ENCODE results near the gene POLR2J.

Gene POLR2J

DNA sequence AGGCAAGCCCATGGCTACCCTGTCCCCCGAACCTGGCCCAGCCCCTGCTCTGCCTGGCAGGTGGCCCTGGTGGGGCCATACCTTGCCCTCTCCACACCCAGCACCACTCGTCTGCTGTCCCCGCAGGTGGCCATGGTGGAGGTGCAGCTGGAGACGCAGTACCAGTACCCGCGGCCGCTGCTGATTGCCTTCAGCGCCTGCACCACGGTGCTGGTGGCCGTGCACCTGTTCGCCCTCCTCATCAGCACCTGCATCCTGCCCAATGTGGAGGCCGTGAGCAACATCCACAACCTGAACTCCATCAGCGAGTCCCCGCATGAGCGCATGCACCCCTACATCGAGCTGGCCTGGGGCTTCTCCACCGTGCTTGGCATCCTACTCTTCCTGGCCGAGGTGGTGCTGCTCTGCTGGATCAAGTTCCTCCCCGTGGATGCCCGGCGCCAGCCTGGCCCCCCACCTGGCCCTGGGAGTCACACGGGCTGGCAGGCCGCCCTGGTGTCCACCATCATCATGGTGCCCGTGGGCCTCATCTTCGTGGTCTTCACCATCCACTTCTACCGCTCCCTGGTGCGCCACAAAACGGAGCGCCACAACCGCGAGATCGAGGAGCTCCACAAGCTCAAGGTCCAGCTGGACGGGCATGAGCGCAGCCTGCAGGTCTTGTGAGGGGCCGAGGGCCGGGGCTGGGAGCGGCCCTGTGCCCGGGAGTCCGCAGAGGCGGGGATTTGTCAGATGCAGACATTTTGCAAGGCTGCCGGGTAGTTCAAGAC lies 32.1 kb downstream of the POLR2J start:
- H3K27ac ChIP-seq (ENCODE audit: low read length) = no peak overlapping the region
- H3K9me3 ChIP-seq (ENCODE audit: control insufficient read depth, low read depth, low read length) = no peaks in the 10 kb centered on the region
- no peak overlapping the region for H3K4me3 ChIP-seq (ENCODE audit: low read length)
- peaks cover 9% of the 10 kb centered on the region for H3K36me3 ChIP-seq (ENCODE audit: control insufficient read depth, low read depth, low read length)
- H3K4me1 ChIP-seq (ENCODE audit: control insufficient read depth, low read depth, low read length) = peaks cover 8% of the 10 kb centered on the region
- H3K27me3 ChIP-seq (ENCODE audit: control insufficient read depth, insufficient read depth, low read length) = no peaks in the 10 kb centered on the region
- H3K9ac ChIP-seq (ENCODE audit: low read length) = no peak overlapping the region

DNA sequence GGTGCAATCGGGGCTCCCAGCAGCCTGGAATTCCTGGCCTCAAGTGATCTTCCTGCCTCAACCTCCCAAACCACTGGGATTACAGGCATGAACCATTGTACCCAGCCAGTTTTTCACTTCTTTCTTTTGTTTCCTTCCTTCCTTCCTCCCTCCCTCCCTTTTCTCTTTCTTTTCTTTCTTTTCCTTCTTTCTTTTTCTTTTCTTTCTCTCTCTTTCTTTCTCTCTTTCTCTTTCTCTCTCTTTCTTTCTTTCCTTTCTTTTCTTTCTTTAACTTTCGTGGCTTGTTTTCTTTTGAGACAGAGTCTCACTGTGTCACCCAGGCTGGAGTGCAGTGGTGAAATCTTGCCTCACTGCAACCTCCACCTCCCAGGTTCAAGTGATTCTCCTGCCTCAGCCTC lies 33.0 kb downstream of the POLR2J start:
- H3K36me3 ChIP-seq (ENCODE audit: control insufficient read depth, low read depth, low read length) = peaks cover 9% of the 10 kb centered on the region
- H3K27ac ChIP-seq (ENCODE audit: low read length) = no peak overlapping the region
- no peaks in the 10 kb centered on the region for H3K27me3 ChIP-seq (ENCODE audit: control insufficient read depth, insufficient read depth, low read length)
- no peak overlapping the region for H3K9ac ChIP-seq (ENCODE audit: low read length)
- no peaks in the 10 kb centered on the region for H3K9me3 ChIP-seq (ENCODE audit: control insufficient read depth, low read depth, low read length)
- H3K4me1 ChIP-seq (ENCODE audit: control insufficient read depth, low read depth, low read length) = peaks cover 6% of the 10 kb centered on the region
- H3K4me3 ChIP-seq (ENCODE audit: low read length) = no peak overlapping the region

DNA sequence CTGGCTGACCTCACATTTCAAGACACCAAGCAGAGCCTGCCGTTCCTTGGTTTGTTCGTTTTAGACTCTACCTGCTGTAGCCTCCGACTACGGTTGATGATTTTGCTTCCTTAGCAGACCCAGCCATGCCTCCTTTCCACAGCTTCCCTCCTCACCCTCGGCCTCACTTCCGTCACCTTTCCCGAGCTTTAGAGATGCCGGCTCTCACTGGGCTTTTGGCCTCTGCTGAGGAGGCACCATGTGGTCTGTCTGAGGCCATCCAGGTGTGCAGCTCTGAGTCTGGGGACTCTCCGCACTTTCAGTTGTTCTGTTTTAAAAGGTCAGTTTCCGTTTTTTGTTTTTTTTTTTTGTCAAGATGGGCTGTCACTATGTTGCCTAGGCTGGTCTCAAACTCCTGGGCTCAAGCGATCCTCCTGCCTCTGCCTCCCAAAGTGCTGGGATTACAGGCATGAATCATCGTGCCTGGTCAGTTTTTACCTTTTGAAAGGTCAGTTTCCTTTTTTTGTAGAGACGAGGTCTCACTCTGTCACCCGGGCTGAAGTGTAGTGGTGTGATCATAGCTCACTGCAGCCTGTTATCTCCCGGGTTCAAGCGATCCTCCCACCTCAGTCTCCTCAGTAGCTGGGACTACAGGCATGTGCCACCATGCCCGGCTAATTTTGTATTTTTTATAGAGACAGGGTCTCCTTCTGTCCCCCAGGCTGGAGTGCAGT lies 33.6 kb downstream of the POLR2J start:
- no peaks in the 10 kb centered on the region for H3K27me3 ChIP-seq (ENCODE audit: control insufficient read depth, insufficient read depth, low read length)
- H3K36me3 ChIP-seq (ENCODE audit: control insufficient read depth, low read depth, low read length) = peaks cover 9% of the 10 kb centered on the region
- H3K4me1 ChIP-seq (ENCODE audit: control insufficient read depth, low read depth, low read length) = peaks cover 6% of the 10 kb centered on the region
- no peak overlapping the region for H3K27ac ChIP-seq (ENCODE audit: low read length)
- H3K4me3 ChIP-seq (ENCODE audit: low read length) = no peak overlapping the region
- H3K9me3 ChIP-seq (ENCODE audit: control insufficient read depth, low read depth, low read length) = no peaks in the 10 kb centered on the region
- no peak overlapping the region for H3K9ac ChIP-seq (ENCODE audit: low read length)

DNA sequence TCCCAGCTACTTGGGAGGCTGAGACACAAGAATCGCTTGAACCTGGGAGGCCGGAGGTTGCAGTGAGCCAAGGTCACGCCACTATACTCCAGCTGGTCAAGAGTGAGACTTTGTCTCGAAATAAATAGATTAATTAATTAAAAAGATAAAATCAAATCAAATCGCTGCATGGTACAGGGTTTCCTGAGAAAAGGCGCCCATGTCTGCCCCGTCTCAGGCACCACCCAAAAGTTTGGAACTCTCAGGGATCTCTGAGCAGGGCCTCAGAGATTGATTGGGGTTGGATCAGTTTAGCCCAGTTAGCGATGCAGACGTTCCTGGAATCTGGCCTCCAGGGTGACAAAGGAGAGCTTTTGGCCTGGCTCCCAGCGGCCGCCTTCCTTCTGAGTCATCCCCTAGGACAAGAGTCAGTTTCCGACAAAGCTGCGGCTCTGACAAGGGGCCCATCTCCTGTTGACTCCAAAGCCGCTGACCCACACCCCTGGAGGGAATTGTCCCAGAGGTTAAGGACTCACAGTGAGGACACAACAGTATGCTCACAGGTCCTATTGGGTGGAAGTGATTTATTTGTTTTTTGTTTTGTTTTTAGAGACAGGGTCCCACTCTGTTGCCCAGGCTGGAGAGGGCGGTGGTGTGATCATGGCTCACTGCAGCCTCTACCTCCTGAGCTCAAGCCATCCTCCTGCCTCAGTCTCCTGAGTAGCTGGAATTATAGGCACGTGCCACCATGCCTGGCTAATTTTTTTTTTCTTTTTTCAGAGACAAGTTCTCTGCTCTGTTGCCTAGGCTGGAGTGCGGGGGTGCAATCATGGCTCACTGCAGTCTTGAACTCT lies 38.5 kb downstream of the POLR2J start:
- H3K27ac ChIP-seq (ENCODE audit: low read length) = no peak overlapping the region
- H3K4me3 ChIP-seq (ENCODE audit: low read length) = no peak overlapping the region
- no peak overlapping the region for H3K9ac ChIP-seq (ENCODE audit: low read length)
- no peaks in the 10 kb centered on the region for H3K9me3 ChIP-seq (ENCODE audit: control insufficient read depth, low read depth, low read length)
- peaks cover 6% of the 10 kb centered on the region for H3K36me3 ChIP-seq (ENCODE audit: control insufficient read depth, low read depth, low read length)
- no peaks in the 10 kb centered on the region for H3K27me3 ChIP-seq (ENCODE audit: control insufficient read depth, insufficient read depth, low read length)
- peaks cover 6% of the 10 kb centered on the region for H3K4me1 ChIP-seq (ENCODE audit: control insufficient read depth, low read depth, low read length)

DNA sequence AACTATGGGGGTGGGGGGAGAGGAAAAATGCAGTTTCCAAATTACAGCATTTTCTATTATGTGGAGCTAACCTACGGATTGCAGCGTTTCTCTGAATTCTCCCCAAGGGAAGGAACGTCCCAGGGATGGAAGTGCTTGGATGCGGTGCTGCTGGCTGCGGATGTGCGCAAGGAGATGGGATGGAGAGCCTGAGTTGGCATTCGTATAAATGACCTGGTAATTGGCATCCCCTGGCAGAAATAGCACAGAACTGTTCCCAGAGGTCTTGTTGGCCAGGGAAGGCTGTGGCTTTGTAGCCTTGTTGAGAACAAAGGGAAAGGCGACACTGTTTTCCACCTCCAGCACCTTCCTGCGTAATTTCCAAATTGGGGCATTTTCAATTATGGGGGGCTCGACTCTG lies 42.6 kb downstream of the POLR2J start:
- no peaks in the 10 kb centered on the region for H3K27me3 ChIP-seq (ENCODE audit: control insufficient read depth, insufficient read depth, low read length)
- no peak overlapping the region for H3K27ac ChIP-seq (ENCODE audit: low read length)
- H3K4me3 ChIP-seq (ENCODE audit: low read length) = no peak overlapping the region
- H3K4me1 ChIP-seq (ENCODE audit: control insufficient read depth, low read depth, low read length) = peaks cover 4% of the 10 kb centered on the region
- peaks cover 6% of the 10 kb centered on the region for H3K36me3 ChIP-seq (ENCODE audit: control insufficient read depth, low read depth, low read length)
- H3K9me3 ChIP-seq (ENCODE audit: control insufficient read depth, low read depth, low read length) = no peaks in the 10 kb centered on the region
- H3K9ac ChIP-seq (ENCODE audit: low read length) = no peak overlapping the region

DNA sequence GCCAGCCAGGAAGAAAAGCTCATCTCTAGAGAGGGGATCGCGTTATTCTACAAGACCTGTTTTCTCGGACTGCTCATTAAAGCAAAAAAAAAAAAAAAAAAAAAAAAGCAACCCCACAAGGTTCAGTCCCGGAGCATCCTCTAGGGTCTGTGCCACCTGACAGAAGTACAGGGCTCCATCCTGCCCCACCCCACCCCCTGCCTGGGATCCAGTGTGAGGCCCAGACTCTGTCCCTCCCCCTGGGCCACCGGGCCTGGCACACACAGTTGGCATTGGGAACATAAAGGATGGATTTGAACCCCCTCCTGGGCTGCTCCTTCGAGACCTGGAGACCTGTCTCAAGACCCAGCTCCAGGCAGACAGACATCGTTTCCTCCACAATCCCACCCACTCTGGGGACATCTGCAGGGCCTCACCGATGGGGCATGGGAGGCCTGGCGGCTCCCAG lies 44.7 kb downstream of the POLR2J start:
- H3K9ac ChIP-seq (ENCODE audit: low read length) = peak overlapping the region; percentile 21
- H3K4me3 ChIP-seq (ENCODE audit: low read length) = peak overlapping the region; percentile 60
- H3K27ac ChIP-seq (ENCODE audit: low read length) = no peak overlapping the region
- peaks cover 4% of the 10 kb centered on the region for H3K36me3 ChIP-seq (ENCODE audit: control insufficient read depth, low read depth, low read length)
- no peaks in the 10 kb centered on the region for H3K9me3 ChIP-seq (ENCODE audit: control insufficient read depth, low read depth, low read length)
- peaks cover 4% of the 10 kb centered on the region for H3K4me1 ChIP-seq (ENCODE audit: control insufficient read depth, low read depth, low read length)
- H3K27me3 ChIP-seq (ENCODE audit: control insufficient read depth, insufficient read depth, low read length) = no peaks in the 10 kb centered on the region

DNA sequence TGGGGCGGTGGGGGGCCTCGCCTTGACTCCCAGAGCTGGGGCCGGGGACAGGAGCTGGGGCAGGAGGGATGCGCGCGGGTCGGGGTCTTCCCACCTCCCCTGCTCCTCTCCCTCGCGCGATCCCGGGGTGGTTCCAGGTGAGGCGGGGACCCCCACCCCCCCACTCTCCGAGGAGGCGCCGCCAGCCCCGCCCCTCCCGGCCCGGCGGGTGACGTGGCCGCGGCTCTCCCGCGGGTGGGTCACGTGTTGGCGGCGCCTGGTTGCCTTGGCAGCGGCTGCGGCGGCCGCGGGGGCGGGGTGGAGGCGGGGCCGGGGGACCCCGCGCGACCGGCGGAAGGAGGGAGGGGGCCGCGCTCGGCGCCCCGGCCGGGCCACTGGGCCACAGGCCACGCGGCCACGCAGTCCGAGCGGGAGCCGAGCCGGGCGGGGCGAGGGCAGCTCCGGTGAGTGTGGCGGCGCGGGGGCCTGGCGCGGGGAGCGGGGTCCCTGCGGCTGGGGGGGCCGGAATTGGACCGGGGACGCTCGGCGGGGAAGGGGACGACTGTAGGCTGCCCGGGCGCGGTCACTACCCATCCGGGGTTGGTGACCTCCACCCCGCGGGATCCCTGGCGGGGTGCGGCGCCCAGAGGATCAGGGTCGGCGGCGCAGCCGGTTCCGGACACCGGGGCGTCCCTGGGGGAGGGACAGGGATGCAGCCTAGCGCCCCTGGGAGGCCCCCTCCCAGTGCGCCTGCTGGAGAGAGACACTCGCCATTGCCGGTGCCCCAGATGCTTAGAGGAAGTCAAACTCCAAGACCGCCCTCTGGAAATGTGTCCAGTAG lies 45.3 kb downstream of the POLR2J start, which contains the start of gene ORAI2:
Gene ORAI2, plus strand, starts transcription at position 357 of the 820 bp plus-strand sequence. CDS start 5,382 bp downstream, outside the sequence.
- Histone ChIP-seq H3K36me3 (ENCODE audit: control insufficient read depth, low read depth, low read length) (no peaks in the 10 kb centered on the region), H3K4me1 (ENCODE audit: control insufficient read depth, low read depth, low read length) (peaks cover 4% of the 10 kb centered on the region), H3K9ac (ENCODE audit: low read length) (peak within 1 kb of the TSS; percentile 44), H3K9me3 (ENCODE audit: control insufficient read depth, low read depth, low read length) (no peaks in the 10 kb centered on the region), H3K4me3 (ENCODE audit: low read length) (peak within 1 kb of the TSS; percentile 60), H3K27me3 (ENCODE audit: control insufficient read depth, insufficient read depth, low read length) (no peaks in the 10 kb centered on the region), H3K27ac (ENCODE audit: low read length) (no peak within 1 kb of the TSS)

DNA sequence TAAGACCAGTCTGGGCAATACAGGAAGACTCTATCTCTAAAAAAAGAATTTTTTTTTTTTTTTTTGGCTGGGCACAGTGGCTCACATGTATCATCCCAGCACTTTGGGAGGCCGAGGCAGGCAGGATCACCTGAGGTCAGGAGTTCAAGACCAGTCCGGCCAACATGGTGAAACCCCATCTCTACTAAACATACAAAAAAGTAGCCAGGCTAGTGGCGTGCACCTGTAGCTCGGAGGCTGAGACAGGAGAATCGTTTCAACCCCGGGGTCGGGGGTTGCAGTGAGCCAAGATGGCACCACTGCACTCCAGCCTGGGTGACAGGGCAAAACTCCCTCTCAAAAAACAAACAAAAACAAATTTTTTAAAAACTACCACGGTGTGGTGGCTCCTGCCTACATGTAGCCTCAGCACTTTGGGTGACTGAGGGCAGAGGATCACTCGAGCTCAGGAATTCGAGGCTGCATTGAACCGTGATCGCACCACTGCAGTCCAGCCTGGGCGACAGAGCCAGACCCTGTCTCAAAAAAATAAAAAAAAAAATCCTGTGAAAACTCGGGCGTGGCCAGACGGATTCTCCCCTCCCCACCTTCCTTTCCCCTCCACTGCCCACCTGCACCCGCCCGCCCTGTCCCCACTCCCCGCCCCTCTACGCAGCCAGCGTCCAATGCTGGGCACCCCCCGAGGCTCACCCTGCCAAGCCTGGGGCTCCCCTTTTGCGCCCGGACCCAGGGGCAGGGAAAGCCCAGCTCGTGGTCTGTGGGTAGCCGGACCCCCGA lies 46.1 kb downstream of the POLR2J start:
- Histone ChIP-seq H3K36me3 (ENCODE audit: control insufficient read depth, low read depth, low read length) (no peaks in the 10 kb centered on the region), H3K4me3 (ENCODE audit: low read length) (peak overlapping the region; percentile 60), H3K4me1 (ENCODE audit: control insufficient read depth, low read depth, low read length) (peaks cover 4% of the 10 kb centered on the region), H3K27ac (ENCODE audit: low read length) (no peak overlapping the region), H3K27me3 (ENCODE audit: control insufficient read depth, insufficient read depth, low read length) (no peaks in the 10 kb centered on the region), H3K9ac (ENCODE audit: low read length) (peak overlapping the region; percentile 44), H3K9me3 (ENCODE audit: control insufficient read depth, low read depth, low read length) (no peaks in the 10 kb centered on the region)

DNA sequence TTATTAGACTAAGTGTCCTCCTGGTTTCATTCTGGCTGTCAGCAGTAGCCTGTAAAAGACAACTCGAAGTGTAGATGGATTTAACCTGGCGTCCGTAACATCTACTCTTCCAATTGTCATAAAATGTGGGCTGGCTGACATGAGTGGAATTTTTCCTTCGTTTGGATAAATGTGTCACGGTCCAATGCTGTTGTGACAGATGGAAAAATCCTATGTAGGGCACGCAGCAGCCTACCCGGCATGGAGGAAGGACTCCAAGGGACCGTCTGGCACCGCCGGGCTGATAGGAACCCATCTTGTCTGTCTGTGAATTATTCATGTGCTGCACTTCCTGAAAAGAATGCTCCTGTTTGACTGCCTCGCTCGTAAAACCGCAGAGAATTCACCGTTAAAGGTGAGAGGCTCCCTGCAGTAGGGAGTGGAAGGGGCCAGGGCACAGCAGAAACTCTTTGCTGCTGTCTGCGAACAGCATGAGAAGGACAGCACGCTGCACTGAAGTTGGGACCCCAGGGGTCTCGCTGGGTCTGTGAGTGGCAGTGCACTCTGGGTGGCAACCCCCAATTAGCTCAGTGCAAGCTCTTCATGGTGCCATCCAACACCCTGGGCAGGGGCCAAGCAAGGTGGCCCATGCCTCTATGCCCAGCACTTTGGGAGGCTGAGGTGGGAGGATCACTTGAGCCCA lies 47.0 kb downstream of the POLR2J start:
- H3K27ac ChIP-seq (ENCODE audit: low read length) = no peak overlapping the region
- H3K4me1 ChIP-seq (ENCODE audit: control insufficient read depth, low read depth, low read length) = peaks cover 4% of the 10 kb centered on the region
- no peaks in the 10 kb centered on the region for H3K27me3 ChIP-seq (ENCODE audit: control insufficient read depth, insufficient read depth, low read length)
- no peak overlapping the region for H3K9ac ChIP-seq (ENCODE audit: low read length)
- peaks cover 3% of the 10 kb centered on the region for H3K36me3 ChIP-seq (ENCODE audit: control insufficient read depth, low read depth, low read length)
- no peak overlapping the region for H3K4me3 ChIP-seq (ENCODE audit: low read length)
- no peaks in the 10 kb centered on the region for H3K9me3 ChIP-seq (ENCODE audit: control insufficient read depth, low read depth, low read length)

Data from iPS-18a (cell line).